Measurements from ENCODE around the gene KLHL40.

KLHL40 gene

DNA sequence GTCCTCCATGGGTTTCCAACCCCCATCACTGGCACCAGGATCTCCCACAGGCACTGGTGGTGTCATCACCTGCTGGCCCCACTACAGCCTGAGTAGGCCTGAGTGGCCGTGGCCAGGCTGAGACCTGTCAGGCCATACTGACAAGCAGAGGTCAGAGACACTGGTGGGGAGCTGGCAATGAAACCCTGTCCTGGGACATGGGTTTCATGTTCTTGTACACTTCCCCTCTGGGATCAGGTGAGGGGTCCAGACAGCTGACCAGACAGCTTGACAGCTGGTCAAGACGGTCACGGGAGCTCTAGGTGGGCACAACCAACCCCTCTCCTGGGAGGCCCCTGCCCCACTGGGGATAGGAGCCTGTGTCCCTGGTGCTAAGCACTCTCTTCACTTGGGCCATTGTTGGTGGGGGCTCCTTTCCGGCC is 18.7 kb upstream of the KLHL40 start:
- TF ChIP-seq, protein P1, sequence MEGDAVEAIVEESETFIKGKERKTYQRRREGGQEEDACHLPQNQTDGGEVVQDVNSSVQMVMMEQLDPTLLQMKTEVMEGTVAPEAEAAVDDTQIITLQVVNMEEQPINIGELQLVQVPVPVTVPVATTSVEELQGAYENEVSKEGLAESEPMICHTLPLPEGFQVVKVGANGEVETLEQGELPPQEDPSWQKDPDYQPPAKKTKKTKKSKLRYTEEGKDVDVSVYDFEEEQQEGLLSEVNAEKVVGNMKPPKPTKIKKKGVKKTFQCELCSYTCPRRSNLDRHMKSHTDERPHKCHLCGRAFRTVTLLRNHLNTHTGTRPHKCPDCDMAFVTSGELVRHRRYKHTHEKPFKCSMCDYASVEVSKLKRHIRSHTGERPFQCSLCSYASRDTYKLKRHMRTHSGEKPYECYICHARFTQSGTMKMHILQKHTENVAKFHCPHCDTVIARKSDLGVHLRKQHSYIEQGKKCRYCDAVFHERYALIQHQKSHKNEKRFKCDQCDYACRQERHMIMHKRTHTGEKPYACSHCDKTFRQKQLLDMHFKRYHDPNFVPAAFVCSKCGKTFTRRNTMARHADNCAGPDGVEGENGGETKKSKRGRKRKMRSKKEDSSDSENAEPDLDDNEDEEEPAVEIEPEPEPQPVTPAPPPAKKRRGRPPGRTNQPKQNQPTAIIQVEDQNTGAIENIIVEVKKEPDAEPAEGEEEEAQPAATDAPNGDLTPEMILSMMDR (IDR thresholded peaks at IDR 0.05) = no peak
- Mint-ChIP-seq H3K36me3 (ENCODE audit: low read depth) (no peaks in the 10 kb centered on the region), H3K27me3 (ENCODE audit: low read depth, poor library complexity) (no peaks in the 10 kb centered on the region), H3K27ac (no peak overlapping the region), H3K4me3 (no peak overlapping the region), H3K4me1 (peaks cover 15% of the 10 kb centered on the region), H3K9me3 (peaks cover 8% of the 10 kb centered on the region)
- DNase-seq = no peak

DNA sequence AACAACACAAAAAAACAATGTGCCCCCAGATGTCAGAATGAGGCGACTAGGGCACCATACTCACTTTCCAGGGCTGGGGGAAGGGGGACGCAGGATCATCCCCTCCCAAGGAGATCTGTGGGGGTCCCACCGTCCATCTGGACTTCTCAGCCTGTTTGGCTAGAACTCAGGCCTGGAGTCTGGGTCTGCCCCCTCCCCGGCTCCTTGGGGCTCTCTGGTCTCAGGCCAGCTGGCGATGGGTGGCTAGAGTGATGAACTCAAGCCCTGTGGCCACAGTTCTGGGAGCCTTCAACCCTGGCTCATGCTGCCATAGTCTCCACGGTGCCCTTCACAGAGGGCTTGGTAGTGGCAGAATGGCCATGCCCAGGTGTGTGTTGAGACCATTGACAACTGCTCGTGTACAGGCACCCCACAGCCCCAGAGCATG is 18.2 kb upstream of the KLHL40 start:
- H3K4me1 Mint-ChIP-seq = peaks cover 15% of the 10 kb centered on the region
- no peaks in the 10 kb centered on the region for H3K27me3 Mint-ChIP-seq (ENCODE audit: low read depth, poor library complexity)
- H3K27ac Mint-ChIP-seq = no peak overlapping the region
- no peaks in the 10 kb centered on the region for H3K36me3 Mint-ChIP-seq (ENCODE audit: low read depth)
- peaks cover 8% of the 10 kb centered on the region for H3K9me3 Mint-ChIP-seq
- H3K4me3 Mint-ChIP-seq = no peak overlapping the region
- TF ChIP-seq, protein P1 (IDR thresholded peaks at IDR 0.05) = no peak
- no peak for DNase-seq

DNA sequence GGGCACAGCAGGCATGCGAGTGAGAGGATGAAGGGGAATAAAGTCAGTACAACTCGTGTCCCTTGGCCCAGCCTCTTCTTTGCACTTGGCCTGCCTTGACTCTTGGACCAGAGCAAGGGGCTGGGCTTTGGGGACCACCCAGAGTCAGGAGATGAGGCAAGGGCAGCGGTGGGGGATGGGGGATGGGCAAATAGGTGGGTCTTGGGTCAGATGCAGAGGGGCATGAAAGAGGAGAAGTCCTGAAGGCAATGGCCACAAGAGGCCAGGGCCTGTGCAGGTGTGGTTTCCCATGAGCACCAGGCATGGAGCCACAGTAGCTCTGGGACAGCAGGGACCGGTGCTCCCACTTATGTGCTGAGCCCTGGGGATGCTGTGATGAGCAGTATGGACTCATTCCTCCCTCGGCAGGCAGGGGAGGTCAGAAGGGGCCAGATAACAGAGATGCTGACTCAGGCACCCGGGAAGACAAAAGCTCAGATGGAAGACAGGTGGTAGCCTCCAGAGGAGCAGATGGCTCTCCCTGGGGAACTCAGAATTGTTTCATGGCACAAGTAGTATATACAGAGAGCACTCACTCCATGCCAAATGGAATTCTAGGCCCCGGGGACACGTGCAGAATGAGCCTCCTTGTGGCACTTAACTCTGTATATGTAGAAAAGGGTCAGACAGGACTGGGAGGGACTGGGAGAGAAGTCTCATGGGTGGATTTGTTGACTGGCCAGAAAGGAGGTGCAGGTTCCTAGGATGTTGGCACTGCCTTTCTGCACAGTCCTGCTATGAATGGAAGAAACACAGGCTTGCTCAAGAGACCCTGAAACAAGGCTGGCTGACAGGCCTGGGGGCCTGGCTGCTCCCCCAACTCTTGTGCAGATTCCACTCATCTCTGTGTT is 17.6 kb upstream of the KLHL40 start:
- Mint-ChIP-seq H3K36me3 (ENCODE audit: low read depth) (no peaks in the 10 kb centered on the region), H3K4me3 (no peak overlapping the region), H3K9me3 (peaks cover 8% of the 10 kb centered on the region), H3K27me3 (ENCODE audit: low read depth, poor library complexity) (no peaks in the 10 kb centered on the region), H3K27ac (no peak overlapping the region), H3K4me1 (peaks cover 15% of the 10 kb centered on the region)
- TF ChIP-seq, protein P1 (IDR thresholded peaks at IDR 0.05) = no peak
- no peak for DNase-seq

DNA sequence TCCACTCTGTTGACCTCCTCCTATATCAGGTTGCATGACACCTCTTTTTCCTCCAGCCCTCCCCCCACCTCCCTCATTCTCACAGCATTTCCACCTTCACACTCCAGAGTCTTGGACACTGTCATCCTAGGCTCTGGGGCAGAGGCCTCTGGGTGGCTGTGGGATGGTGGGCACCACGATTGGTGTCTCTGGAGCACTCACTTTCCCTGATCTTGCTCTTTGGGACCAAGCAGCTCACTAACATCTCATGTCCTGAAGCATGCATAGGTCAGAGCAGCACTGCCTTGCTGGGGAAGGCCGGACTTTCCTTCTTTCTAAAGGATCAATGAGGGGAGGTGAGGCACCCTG is 16.9 kb upstream of the KLHL40 start:
- H3K9me3 Mint-ChIP-seq = peaks cover 8% of the 10 kb centered on the region
- no peak for DNase-seq
- H3K36me3 Mint-ChIP-seq (ENCODE audit: low read depth) = no peaks in the 10 kb centered on the region
- peaks cover 15% of the 10 kb centered on the region for H3K4me1 Mint-ChIP-seq
- H3K27ac Mint-ChIP-seq = no peak overlapping the region
- H3K4me3 Mint-ChIP-seq = no peak overlapping the region
- no peaks in the 10 kb centered on the region for H3K27me3 Mint-ChIP-seq (ENCODE audit: low read depth, poor library complexity)
- TF ChIP-seq, protein P1 (IDR thresholded peaks at IDR 0.05) = no peak

DNA sequence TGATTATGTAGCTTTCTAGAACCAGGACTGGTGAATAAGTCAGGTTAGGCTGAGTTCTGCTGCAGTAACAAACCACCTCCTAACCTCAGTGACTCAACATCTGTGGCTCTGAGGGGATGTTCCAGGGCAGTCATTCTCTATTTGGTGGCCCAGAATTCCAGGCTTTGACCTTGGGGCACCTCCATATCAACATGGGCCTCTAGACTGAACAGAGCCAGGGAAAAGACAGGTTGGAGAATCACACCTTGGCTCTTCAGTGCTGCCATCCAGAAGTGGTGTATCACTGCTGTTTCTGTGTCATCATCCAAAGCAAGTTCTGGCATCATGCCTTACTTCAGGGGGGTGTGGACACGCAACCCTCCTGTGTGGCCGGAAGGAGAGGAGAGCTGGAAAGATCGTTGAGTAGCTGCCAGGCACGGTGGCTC is 16.5 kb upstream of the KLHL40 start:
- Mint-ChIP-seq H3K4me1 (peaks cover 15% of the 10 kb centered on the region), H3K4me3 (no peak overlapping the region), H3K9me3 (peaks cover 8% of the 10 kb centered on the region), H3K27ac (no peak overlapping the region), H3K27me3 (ENCODE audit: low read depth, poor library complexity) (no peaks in the 10 kb centered on the region), H3K36me3 (ENCODE audit: low read depth) (no peaks in the 10 kb centered on the region)
- DNase-seq = no peak
- TF ChIP-seq, protein P1 (IDR thresholded peaks at IDR 0.05) = no peak

Data from nephron progenitor cell (in vitro differentiated cells).